Measurements from ENCODE around the gene ABCC8. TPM values are rescaled to one million over a fixed set of nuclear protein-coding genes. Genes with fewer than 3 reads are reported as not detected.

Gene ABCC8
- total RNA-seq, 4 donors from 2014 or later = under 0.01 TPM; not detected in 3

GRCh38 chr11:17521106-17521900, 44.7 kb upstream of the ABCC8 start:
- Histone ChIP-seq H3K4me3 (no peak overlapping the region), H3K4me1 (no peaks in the 10 kb centered on the region), H3K36me3 (no peaks in the 10 kb centered on the region), H3K27me3 (peaks cover 0 to 3% (median 0%) of the 10 kb centered on the region in 4 donors), H3K27ac (no peak overlapping the region), H3K9me3 (no peaks in the 10 kb centered on the region)
- DNase-seq = no peak
- 60 to 73% methylated on average over 11 of the region's 11 CpGs for WGBS, 2 donors
- intact Hi-C loops (cut with DNase I) = no loop called here
- TF ChIP-seq, protein P1, sequence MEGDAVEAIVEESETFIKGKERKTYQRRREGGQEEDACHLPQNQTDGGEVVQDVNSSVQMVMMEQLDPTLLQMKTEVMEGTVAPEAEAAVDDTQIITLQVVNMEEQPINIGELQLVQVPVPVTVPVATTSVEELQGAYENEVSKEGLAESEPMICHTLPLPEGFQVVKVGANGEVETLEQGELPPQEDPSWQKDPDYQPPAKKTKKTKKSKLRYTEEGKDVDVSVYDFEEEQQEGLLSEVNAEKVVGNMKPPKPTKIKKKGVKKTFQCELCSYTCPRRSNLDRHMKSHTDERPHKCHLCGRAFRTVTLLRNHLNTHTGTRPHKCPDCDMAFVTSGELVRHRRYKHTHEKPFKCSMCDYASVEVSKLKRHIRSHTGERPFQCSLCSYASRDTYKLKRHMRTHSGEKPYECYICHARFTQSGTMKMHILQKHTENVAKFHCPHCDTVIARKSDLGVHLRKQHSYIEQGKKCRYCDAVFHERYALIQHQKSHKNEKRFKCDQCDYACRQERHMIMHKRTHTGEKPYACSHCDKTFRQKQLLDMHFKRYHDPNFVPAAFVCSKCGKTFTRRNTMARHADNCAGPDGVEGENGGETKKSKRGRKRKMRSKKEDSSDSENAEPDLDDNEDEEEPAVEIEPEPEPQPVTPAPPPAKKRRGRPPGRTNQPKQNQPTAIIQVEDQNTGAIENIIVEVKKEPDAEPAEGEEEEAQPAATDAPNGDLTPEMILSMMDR (IDR thresholded peaks at IDR 0.05) = no peak
- TF ChIP-seq POLR2A (IDR thresholded peaks at IDR 0.05) = no peak

DNA sequence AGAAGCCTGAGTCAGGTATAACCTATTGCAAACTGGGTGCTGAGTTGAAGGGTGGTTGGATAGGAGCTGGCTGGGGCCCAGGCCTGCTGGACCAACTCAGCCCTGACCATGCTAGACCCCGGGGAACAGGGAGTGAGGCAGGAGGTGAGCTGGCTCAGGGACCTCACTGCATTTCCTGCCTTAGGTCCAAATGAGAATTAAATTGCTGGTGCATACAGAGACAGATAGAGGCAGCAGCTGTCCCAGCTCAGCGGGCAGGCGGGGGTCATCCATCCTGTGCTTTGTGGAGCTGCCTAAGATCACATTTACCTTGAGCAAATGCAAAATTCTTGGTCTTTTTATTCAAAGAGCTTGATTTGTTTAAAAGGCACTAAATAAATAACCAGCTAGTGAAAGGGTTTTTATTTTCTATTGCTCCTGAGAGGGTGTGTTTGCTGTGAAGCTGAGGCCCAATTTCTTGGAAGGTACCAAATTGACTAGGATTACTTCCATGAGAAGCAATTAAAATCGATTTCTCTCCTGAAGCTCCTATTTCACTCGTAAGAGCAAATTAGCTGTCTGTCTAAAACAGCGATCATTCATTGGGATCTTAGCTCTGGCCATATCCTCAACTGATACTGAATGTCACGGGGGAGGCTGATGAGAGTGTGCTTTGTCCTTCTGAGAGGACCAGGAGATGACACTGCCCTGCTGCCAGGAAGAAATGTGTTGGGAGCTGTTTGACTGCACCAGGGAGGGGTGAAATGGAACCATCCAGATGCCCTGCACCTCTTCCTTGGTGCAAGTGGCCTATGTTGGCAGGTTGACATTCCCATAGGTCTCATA, 42.6 kb upstream of the ABCC8 start:
- Histone ChIP-seq H3K4me3 (no peak overlapping the region), H3K27ac (no peak overlapping the region), H3K27me3 (no peaks in the 10 kb centered on the region), H3K9me3 (no peaks in the 10 kb centered on the region), H3K36me3 (no peaks in the 10 kb centered on the region), H3K4me1 (no peaks in the 10 kb centered on the region)
- no peak for DNase-seq
- TF ChIP-seq POLR2A (IDR thresholded peaks at IDR 0.05) = no peak
- TF ChIP-seq, protein P1 (IDR thresholded peaks at IDR 0.05) = no peak
- intact Hi-C loops (cut with DNase I) = no loop called here
- 68 to 76% methylated on average over 7 of the region's 7 CpGs for WGBS, 2 donors

GRCh38 chr11:17518366-17518765, 41.7 kb upstream of the ABCC8 start:
- no peak for DNase-seq
- WGBS, 2 donors = 60 to 100% methylated on average over 1 of the region's 2 CpGs
- no peak overlapping the region for H3K27ac ChIP-seq

DNA sequence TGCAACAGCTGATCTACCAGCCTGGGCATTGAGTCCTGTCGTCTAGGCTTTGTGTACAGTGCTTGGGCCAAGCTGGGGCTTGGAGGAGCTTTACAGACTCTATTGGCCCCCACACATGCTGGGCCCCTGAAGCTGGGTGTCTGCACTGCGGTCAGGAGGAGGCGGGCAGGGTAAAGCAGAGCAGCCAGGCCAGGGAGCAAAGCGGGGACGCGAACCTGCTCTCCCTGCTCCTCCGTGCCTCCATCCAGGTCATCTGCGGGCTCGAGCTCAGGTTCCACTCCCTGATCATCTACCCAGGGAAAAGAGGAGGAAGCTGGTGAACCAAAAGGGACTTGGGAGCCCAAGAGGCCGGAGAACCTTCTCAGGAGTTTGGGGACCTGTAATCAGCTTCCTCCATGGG, 40.5 kb upstream of the ABCC8 start:
- Histone ChIP-seq H3K27me3 (peaks cover 0 to 4% (median 0%) of the 10 kb centered on the region in 4 donors), H3K36me3 (no peaks in the 10 kb centered on the region), H3K4me3 (no peak overlapping the region), H3K27ac (no peak overlapping the region), H3K9me3 (no peaks in the 10 kb centered on the region), H3K4me1 (no peaks in the 10 kb centered on the region)
- DNase-seq = no peak
- intact Hi-C loops (cut with DNase I) = no loop called here
- TF ChIP-seq POLR2A (IDR thresholded peaks at IDR 0.05) = no peak
- TF ChIP-seq, protein P1 (IDR thresholded peaks at IDR 0.05) = no peak
- WGBS, 2 donors = 84 to 94% methylated on average over 3 to 7 of the region's 10 CpGs

More at GRCh38 chr11:17518366-17518765, 41.7 kb upstream of the ABCC8 start:
- H3K4me3 ChIP-seq = no peak overlapping the region
- H3K27me3 ChIP-seq = no peaks in the 10 kb centered on the region
- TF ChIP-seq POLR2A (IDR thresholded peaks at IDR 0.05) = no peak
- TF ChIP-seq, protein P1 (IDR thresholded peaks at IDR 0.05) = no peak
- no peaks in the 10 kb centered on the region for H3K9me3 ChIP-seq
- intact Hi-C loops (cut with DNase I) = no loop called here
- no peaks in the 10 kb centered on the region for H3K36me3 ChIP-seq
- H3K4me1 ChIP-seq = no peaks in the 10 kb centered on the region
